ENCODE results near the gene TOP3A. TPM values are rescaled to one million over a fixed set of nuclear protein-coding genes. Genes with fewer than 3 reads are reported as not detected.

Gene TOP3A
- total and polyA plus RNA-seq, 8 donors, result 7.6 to 311 (median 23.5) TPM

- WGBS, 5 donors, result 52 to 56% (median 53%) methylated on average over 13 to 14 of the region's 14 CpGs
- TF ChIP-seq CTCF (IDR thresholded peaks at IDR 0.05), result no peak
- no peak for TF ChIP-seq EP300 (IDR thresholded peaks at IDR 0.05)
- no peak for TF ChIP-seq POLR2AphosphoS5 (IDR thresholded peaks at IDR 0.05)
- TF ChIP-seq POLR2A (IDR thresholded peaks at IDR 0.05), result no peak
- H3K27ac ChIP-seq, result no peak overlapping the region
- H3K4me3 ChIP-seq, result no peak overlapping the region
- intact Hi-C loops (cut with DNase I; ENCODE audit: low total_unique reads), result loop anchor here (10.0 kb wide), 1 partner anchor 47 kb away; the partner anchor contains the start of genes SMCR8 and TOP3A
- no peak for DNase-seq
- H3K36me3 ChIP-seq, result peaks cover 21 to 50% (median 42%) of the 10 kb centered on the region in 4 donors
- H3K9me3 ChIP-seq, result no peaks in the 10 kb centered on the region
- H3K4me1 ChIP-seq, result peaks cover 0 to 8% (median 4%) of the 10 kb centered on the region in 4 donors
- H3K27me3 ChIP-seq, result no peaks in the 10 kb centered on the region
Observed at GRCh38 chr17:18267927-18268711, 46.7 kb downstream of the TOP3A start.

- 61 to 78% (median 73%) methylated on average over 10 of the region's 10 CpGs for WGBS, 5 donors
- intact Hi-C loops (cut with DNase I; ENCODE audit: low total_unique reads), result loop anchor here (10.0 kb wide), 1 partner anchor 47 kb away; the partner anchor contains the start of genes SMCR8 and TOP3A
- Histone ChIP-seq H3K4me1 (peaks cover 6 to 16% (median 11%) of the 10 kb centered on the region in 4 donors), H3K9me3 (no peaks in the 10 kb centered on the region), H3K36me3 (peaks cover 21 to 45% (median 39%) of the 10 kb centered on the region in 4 donors), H3K27ac (no peak overlapping the region), H3K4me3 (no peak overlapping the region), H3K27me3 (no peaks in the 10 kb centered on the region)
- no peak for DNase-seq
- no peak for TF ChIP-seq CTCF (IDR thresholded peaks at IDR 0.05)
- no peak for TF ChIP-seq POLR2AphosphoS5 (IDR thresholded peaks at IDR 0.05)
- no peak for TF ChIP-seq EP300 (IDR thresholded peaks at IDR 0.05)
- TF ChIP-seq POLR2A (IDR thresholded peaks at IDR 0.05), result no peak
Observed at GRCh38 chr17:18267366-18267765, 47.4 kb downstream of the TOP3A start.

- Histone ChIP-seq H3K9me3 (no peaks in the 10 kb centered on the region), H3K4me3 (no peak overlapping the region), H3K36me3 (peaks cover 21 to 35% (median 31%) of the 10 kb centered on the region in 4 donors), H3K4me1 (peaks cover 26 to 42% (median 39%) of the 10 kb centered on the region in 4 donors), H3K27ac (no peak overlapping the region), H3K27me3 (no peaks in the 10 kb centered on the region)
- DNase-seq, result no peak
- TF ChIP-seq POLR2AphosphoS5 (IDR thresholded peaks at IDR 0.05) (no peak), CTCF (IDR thresholded peaks at IDR 0.05) (no peak), POLR2A (IDR thresholded peaks at IDR 0.05) (no peak), EP300 (IDR thresholded peaks at IDR 0.05) (no peak)
- WGBS, 5 donors, result 93 to 95% (median 94%) methylated on average over 26 to 50 of the region's 50 CpGs
- intact Hi-C loops (cut with DNase I; ENCODE audit: low total_unique reads), result loop anchor here (10.0 kb wide), 1 partner anchor 51 kb away; the partner anchor contains the start of genes SMCR8 and TOP3A
Observed at GRCh38 chr17:18263885-18264682, 50.7 kb downstream of the TOP3A start.

GRCh38 chr17:18262641-18263040, 52.2 kb downstream of the TOP3A start:
- H3K9me3 ChIP-seq, result no peaks in the 10 kb centered on the region
- DNase-seq, result peak in 1 of 2 donors; percentile 68
- H3K4me1 ChIP-seq, result peaks cover 27 to 46% (median 41%) of the 10 kb centered on the region in 4 donors
- H3K27ac ChIP-seq, result peak overlapping the region in 1 of 5 donors; percentile 29
- peaks cover 21 to 35% (median 31%) of the 10 kb centered on the region in 4 donors for H3K36me3 ChIP-seq
- WGBS, 5 donors, result 38 to 81% (median 52%) methylated on average over 11 to 12 of the region's 12 CpGs
- H3K27me3 ChIP-seq, result no peaks in the 10 kb centered on the region
- no peak for TF ChIP-seq EP300 (IDR thresholded peaks at IDR 0.05)
- TF ChIP-seq CTCF (IDR thresholded peaks at IDR 0.05), result no peak
- TF ChIP-seq POLR2AphosphoS5 (IDR thresholded peaks at IDR 0.05), result no peak
- TF ChIP-seq POLR2A (IDR thresholded peaks at IDR 0.05), result no peak
- no peak overlapping the region for H3K4me3 ChIP-seq
- intact Hi-C loops (cut with DNase I; ENCODE audit: low total_unique reads), result loop anchor here (10.0 kb wide), 1 partner anchor 52 kb away; the partner anchor contains the start of genes SMCR8 and TOP3A
